UCSD-AML1 (cell line): ENCODE measurements around the gene AVP.
A peak's percentile ranks its signal among the peaks of the same experiment; 100 is the strongest.

Experiments used
- DNase-seq: peaks from one replicate; lab custom pipeline; 2025; ENCODE audit not compliant: unreplicated experiment; lab: John Stamatoyannopoulos, UW

The AVP gene

GRCh38 chr20:3109350-3110302 is 25.1 kb upstream of the AVP start:
- no peak for DNase-seq

- no peak for DNase-seq
Observed at GRCh38 chr20:3107464-3108025, 23.0 kb upstream of the AVP start.

- peak; percentile 38 for DNase-seq
Observed at GRCh38 chr20:3106658-3107463, 22.3 kb upstream of the AVP start.

- no peak for DNase-seq
Observed at GRCh38 chr20:3106185-3106584, 21.7 kb upstream of the AVP start.

GRCh38 chr20:3105256-3106137 is 21.0 kb upstream of the AVP start:
- no peak for DNase-seq

GRCh38 chr20:3103369-3104032 is 19.0 kb upstream of the AVP start:
- no peak for DNase-seq

GRCh38 chr20:3102575-3103368 is 18.2 kb upstream of the AVP start:
- DNase-seq: no peak

GRCh38 chr20:3101737-3102574 is 17.4 kb upstream of the AVP start:
- peak; percentile 37 for DNase-seq

GRCh38 chr20:3101251-3101650 is 16.7 kb upstream of the AVP start:
- no peak for DNase-seq

GRCh38 chr20:3100480-3100879 is 16.0 kb upstream of the AVP start:
- DNase-seq: no peak

- DNase-seq: no peak
Observed at GRCh38 chr20:3094848-3095629, 10.5 kb upstream of the AVP start.

- peak; percentile 70 for DNase-seq
Observed at GRCh38 chr20:3093861-3094361, 9.4 kb upstream of the AVP start.

GRCh38 chr20:3092611-3093379 is 8.3 kb upstream of the AVP start:
- no peak for DNase-seq

- no peak for DNase-seq
Observed at GRCh38 chr20:3090565-3090964, 6.0 kb upstream of the AVP start.

- DNase-seq: no peak
Observed at GRCh38 chr20:3088031-3088430, 3.5 kb upstream of the AVP start.

GRCh38 chr20:3085571-3086072 is 1.1 kb upstream of the AVP start:
- no peak for DNase-seq

GRCh38 chr20:3084986-3085360 is 449 bp upstream of the AVP start:
- DNase-seq: no peak
